Anterior cingulate cortex (tissue), 58 donors: Measurements from ENCODE around the gene MORC1.
"Not testable (repeated sequence)": the region's sequence is repeated elsewhere in the genome, so short reads cannot be mapped to it uniquely, and the experiment has no call there.

Source experiments
- DNase-seq, 58 donors: peaks; one replicate each; lab custom pipeline; 2025; lab: John Stamatoyannopoulos, UW

Gene MORC1

DNA sequence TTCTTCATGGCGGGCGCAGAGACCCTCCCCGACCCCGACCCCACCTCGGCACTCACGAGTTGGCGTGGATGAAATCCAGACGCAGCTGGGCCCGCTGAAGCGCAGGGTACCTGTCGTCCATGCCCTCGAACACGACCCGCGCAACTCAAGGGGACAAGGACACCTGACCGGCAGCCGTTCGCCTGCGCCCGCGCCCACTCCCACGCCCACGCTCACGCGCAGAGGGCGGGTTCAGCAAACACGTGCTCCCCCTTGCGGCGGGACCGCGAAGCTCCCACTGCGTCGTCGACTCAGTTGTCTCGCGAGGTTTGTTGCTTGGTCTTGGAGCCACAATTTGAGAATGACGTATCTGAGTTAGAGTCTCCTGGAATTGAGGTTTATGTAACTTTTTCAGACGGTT lies at the start of gene MORC1:
Gene MORC1, minus strand, starts transcription at position 196 of the 400 bp plus-strand sequence. Its CDS starts 75 bp downstream, at position 121.
- DNase-seq, result no peak

DNA sequence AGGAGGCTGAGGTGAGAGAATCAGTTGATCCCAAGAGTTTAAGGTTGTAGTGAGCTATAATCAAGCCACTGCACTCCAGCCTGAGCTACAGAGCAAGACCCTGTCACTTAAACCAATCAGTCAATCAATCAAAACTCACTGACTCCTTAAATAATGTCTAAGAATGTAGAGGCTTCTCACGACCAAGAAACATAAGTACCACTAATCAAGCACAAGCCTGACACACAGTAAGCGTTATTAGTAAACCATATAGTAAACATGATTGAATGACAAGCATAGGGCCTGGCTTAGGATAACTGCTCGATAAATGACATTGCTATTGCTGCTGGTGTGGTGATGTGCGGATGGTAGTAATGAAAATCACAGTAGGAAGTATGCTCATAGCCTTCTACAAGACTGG lies 48.0 kb upstream of the MORC1 start:
- DNase-seq, result no peak

- no peak for DNase-seq
These were observed 43.7 kb upstream of the MORC1 start for GRCh38 chr3:109161487-109162123.

GRCh38 chr3:109155828-109156227 lies 37.9 kb upstream of the MORC1 start:
- no peak for DNase-seq

DNA sequence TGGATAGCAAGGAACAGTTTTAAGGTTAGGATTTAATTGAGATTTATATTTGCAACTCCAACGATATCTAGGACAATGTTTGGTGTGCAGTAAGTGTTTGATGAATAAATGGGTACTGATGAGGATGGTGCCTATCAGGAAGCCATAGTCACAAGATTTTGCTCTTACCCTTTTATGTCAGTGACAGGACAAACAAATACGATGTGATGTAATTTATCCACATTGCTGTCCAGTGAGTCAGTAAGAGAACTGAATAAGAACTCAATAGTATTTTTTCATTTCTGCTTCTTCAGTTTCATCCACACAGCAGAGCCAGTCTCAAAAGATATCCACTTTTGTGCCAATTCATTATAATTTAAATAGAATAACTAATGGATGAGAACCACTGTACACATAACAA lies 37.0 kb upstream of the MORC1 start:
- no peak for DNase-seq

DNA sequence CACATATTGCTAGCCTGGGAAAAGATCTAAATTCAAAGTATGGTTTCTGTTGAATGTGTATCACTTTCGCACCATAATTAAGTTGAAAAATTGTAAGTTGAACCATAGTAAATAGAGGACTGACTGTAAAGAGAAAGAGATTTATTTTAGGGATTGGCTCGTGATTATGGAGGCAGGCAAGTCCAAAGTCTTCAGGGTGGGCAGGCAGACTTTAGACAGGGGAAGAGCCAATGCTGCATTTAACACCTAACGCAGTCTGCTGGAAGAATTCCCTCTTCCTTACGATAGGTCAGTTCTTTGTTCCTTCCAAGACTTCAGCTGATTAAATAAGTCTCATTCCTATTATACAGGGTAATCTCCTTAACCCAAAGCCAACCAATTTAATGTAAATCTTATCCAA lies 34.4 kb upstream of the MORC1 start:
- DNase-seq, result no peak

- no peak for DNase-seq
These were observed 31.1 kb upstream of the MORC1 start for GRCh38 chr3:109149078-109149477.

GRCh38 chr3:109143646-109144045 lies 25.7 kb upstream of the MORC1 start:
- no peak for DNase-seq

DNA sequence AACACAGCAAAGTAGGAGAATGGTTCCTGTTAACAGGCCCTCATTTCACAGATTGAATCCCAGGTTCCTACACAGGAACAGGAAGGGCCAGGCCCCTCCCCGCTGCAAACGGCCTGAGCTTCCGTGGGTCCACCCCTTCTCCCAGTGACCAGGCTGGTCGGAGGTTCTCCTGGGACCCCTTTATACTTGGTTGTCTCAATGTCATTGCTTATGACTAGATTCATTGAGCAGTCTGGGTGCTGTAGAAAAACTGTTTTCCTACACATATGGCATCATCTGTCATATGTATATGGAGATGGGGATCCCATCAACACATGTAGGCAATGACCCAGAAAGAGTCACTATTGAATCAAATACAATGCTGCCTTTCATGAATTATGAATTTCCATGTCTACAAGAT lies 22.4 kb upstream of the MORC1 start:
- DNase-seq, result no peak

DNA sequence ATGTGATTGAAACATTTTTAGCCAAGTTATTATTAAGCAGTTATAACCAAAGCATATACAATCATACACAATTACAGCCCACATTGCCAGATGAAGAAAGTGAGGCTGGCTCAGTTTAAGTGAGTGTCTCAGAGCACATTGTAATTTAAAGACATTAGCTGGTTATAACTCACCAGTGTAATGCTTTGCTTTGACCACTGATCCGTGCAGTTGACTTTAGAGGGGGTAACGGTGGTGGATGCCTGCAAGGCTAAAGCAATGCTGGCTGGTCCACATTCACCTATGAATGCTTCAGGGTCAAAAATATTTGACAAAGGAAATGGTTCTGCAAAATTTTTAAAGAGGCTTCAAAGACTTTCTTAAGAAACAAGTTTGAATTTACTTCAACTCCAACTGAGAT lies 19.8 kb upstream of the MORC1 start:
- DNase-seq, result no peak

DNA sequence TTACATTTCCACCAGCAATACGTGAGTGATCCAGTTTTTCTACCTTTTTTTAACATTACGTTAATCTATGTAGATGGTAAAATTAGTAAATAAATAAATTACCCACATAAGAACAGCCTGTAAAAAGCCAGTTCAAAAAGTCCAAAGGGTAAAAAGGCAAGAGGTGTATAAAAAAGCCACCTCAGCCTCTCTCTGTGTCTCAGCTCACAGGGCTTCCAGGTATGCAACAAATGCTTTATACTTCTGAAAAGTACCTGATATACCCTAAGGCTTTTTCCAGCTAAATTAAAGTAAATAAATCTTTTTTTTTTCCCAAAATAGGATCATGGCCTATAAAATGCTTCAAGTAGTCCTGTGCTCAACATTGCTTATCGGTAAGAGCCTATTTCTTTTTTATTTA lies 18.6 kb upstream of the MORC1 start, which contains the start of gene C3orf85:
Gene C3orf85, plus strand, starts transcription at position 197 of the 400 bp plus-strand sequence. Its CDS starts 129 bp downstream, at position 326.
- no peak for DNase-seq

- not testable (repeated sequence) for DNase-seq
These were observed 15.5 kb upstream of the MORC1 start for GRCh38 chr3:109133474-109133816.

- DNase-seq, result no peak
These were observed 15.0 kb upstream of the MORC1 start for GRCh38 chr3:109132801-109133473.

DNA sequence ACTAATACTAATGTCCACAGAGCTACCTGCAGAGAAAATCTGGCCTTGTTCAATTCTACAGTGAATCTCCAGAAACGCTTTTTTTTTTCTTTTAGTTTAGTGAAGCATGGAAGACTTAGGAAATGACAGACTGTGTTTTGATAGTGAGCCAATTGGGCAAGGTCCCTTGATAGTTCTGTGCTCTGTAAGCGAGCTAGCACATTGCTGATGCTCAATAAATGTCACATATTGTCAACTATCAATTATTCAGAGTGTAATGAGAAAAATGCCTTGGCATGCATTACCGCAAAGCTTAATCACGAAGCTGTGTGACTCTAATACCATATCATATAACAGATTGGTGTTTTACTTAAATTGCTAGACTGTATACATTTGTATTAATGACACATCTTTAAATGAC lies 13.3 kb upstream of the MORC1 start:
- no peak for DNase-seq

- no peak for DNase-seq
These were observed 9.6 kb upstream of the MORC1 start for GRCh38 chr3:109127553-109127952.

GRCh38 chr3:109125902-109126301 lies 8.0 kb upstream of the MORC1 start:
- no peak for DNase-seq

- no peak for DNase-seq
These were observed 4.8 kb upstream of the MORC1 start for GRCh38 chr3:109122690-109123089.

DNA sequence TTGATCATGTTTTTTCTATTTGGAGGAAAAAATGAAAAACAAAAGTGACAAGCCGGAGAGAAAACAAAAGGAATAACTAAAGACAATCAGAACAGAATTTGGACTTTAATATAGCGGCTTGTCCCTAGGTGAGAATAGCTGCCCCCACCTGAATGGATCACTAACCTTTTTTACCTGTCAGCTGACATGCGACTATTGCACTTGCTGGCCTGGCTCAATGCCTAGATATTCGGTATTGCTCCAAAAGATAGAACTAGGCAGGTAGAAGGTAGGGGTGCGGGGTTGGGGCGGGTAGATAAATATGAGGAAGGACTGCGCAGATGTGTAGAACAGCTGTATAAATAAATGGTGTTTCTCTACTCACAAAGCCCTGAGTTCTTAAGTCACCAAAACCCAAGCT lies 650 bp upstream of the MORC1 start:
- no peak for DNase-seq

DNA sequence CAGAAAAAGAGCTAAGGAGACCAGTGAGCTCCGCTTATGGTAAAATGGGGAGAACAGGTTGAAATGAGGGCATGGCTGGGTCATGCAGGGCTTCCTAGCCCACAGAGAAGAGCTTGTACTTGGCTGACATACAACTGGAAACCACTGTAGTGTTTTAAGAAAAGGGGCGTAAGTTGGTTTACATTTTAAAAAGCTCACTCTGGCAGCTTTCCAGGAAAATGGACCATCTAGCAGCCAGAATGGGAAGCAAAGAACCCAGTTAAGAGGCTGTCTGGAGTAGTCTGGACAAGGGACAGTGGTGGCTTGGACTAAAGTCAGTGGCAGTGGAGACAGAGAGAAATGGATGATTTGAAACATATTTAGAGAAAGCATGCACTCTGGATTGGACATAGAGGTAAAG lies 1.9 kb downstream of the MORC1 start:
- peak in 1 of 58 donors; percentile 2 for DNase-seq

- DNase-seq, result no peak
These were observed 2.5 kb downstream of the MORC1 start for GRCh38 chr3:109115451-109115850.

- DNase-seq, result no peak
These were observed 3.2 kb downstream of the MORC1 start for GRCh38 chr3:109114746-109115145.
